ENCODE measurements around the gene HEYL.

The HEYL gene

GRCh38 chr1:39639305-39640130 lies at the start of gene HEYL:
Gene HEYL (minus strand): TSS chr1:39639643. CDS start chr1:39639625, 18 bp downstream.
- DNase-seq (ENCODE audit: low read depth in 1 of 2, low spot score in 1 of 2), result peak; percentile 26 to 39

- no peak for DNase-seq (ENCODE audit: low read depth in 1 of 2, low spot score in 1 of 2)
These were observed 49.8 kb upstream of the HEYL start for GRCh38 chr1:39689214-39689613.

GRCh38 chr1:39688706-39689105 lies 49.3 kb upstream of the HEYL start:
- DNase-seq (ENCODE audit: low read depth in 1 of 2, low spot score in 1 of 2), result no peak

GRCh38 chr1:39687243-39687642 lies 47.8 kb upstream of the HEYL start:
- no peak for DNase-seq (ENCODE audit: low read depth in 1 of 2, low spot score in 1 of 2)

GRCh38 chr1:39685071-39685470 lies 45.6 kb upstream of the HEYL start:
- DNase-seq (ENCODE audit: low read depth in 1 of 2, low spot score in 1 of 2), result no peak

- DNase-seq (ENCODE audit: low read depth in 1 of 2, low spot score in 1 of 2), result no peak
These were observed 44.8 kb upstream of the HEYL start for GRCh38 chr1:39684313-39684664.

- DNase-seq (ENCODE audit: low read depth in 1 of 2, low spot score in 1 of 2), result peak in 1 of 2 donors; percentile 27
These were observed 44.3 kb upstream of the HEYL start for GRCh38 chr1:39683591-39684312.

- no peak for DNase-seq (ENCODE audit: low read depth in 1 of 2, low spot score in 1 of 2)
These were observed 42.6 kb upstream of the HEYL start for GRCh38 chr1:39681999-39682398.

- no peak for DNase-seq (ENCODE audit: low read depth in 1 of 2, low spot score in 1 of 2)
These were observed 41.9 kb upstream of the HEYL start for GRCh38 chr1:39681294-39681693.

- no peak for DNase-seq (ENCODE audit: low read depth in 1 of 2, low spot score in 1 of 2)
These were observed 41.3 kb upstream of the HEYL start for GRCh38 chr1:39680751-39681150.

GRCh38 chr1:39679821-39680220 lies 40.4 kb upstream of the HEYL start:
- no peak for DNase-seq (ENCODE audit: low read depth in 1 of 2, low spot score in 1 of 2)

- no peak for DNase-seq (ENCODE audit: low read depth in 1 of 2, low spot score in 1 of 2)
These were observed 39.4 kb upstream of the HEYL start for GRCh38 chr1:39678889-39679288.

- no peak for DNase-seq (ENCODE audit: low read depth in 1 of 2, low spot score in 1 of 2)
These were observed 38.2 kb upstream of the HEYL start for GRCh38 chr1:39677645-39678044.

- DNase-seq (ENCODE audit: low read depth in 1 of 2, low spot score in 1 of 2), result no peak
These were observed 37.6 kb upstream of the HEYL start for GRCh38 chr1:39676948-39677548.

GRCh38 chr1:39675220-39675619 lies 35.8 kb upstream of the HEYL start:
- DNase-seq (ENCODE audit: low read depth in 1 of 2, low spot score in 1 of 2), result no peak

- no peak for DNase-seq (ENCODE audit: low read depth in 1 of 2, low spot score in 1 of 2)
These were observed 33.8 kb upstream of the HEYL start for GRCh38 chr1:39673215-39673614.

- DNase-seq (ENCODE audit: low read depth in 1 of 2, low spot score in 1 of 2), result no peak
These were observed 33.1 kb upstream of the HEYL start for GRCh38 chr1:39672551-39672947.

- DNase-seq (ENCODE audit: low read depth in 1 of 2, low spot score in 1 of 2), result no peak
These were observed 32.5 kb upstream of the HEYL start, which contains the start of gene NT5C1A for GRCh38 chr1:39671793-39672550. Gene NT5C1A (minus strand): TSS chr1:39672107. CDS start chr1:39672038, 69 bp downstream.

GRCh38 chr1:39671433-39671792 lies 32.0 kb upstream of the HEYL start:
- no peak for DNase-seq (ENCODE audit: low read depth in 1 of 2, low spot score in 1 of 2)

GRCh38 chr1:39670689-39671088 lies 31.2 kb upstream of the HEYL start:
- no peak for DNase-seq (ENCODE audit: low read depth in 1 of 2, low spot score in 1 of 2)

GRCh38 chr1:39668894-39669293 lies 29.5 kb upstream of the HEYL start:
- no peak for DNase-seq (ENCODE audit: low read depth in 1 of 2, low spot score in 1 of 2)

All from activated T-helper 1 cell treated with anti-CD3 and anti-CD28 coated beads, Interleukin-2, amount 50 U/mL, for 16 hours (primary cell).